ENCODE measurements around the gene KLF3. TPM values are rescaled to one million over a fixed set of nuclear protein-coding genes. Genes with fewer than 3 reads are reported as not detected.

The KLF3 gene
- total RNA-seq, 1 experiment from 2014 or later: 29.0 TPM

DNA sequence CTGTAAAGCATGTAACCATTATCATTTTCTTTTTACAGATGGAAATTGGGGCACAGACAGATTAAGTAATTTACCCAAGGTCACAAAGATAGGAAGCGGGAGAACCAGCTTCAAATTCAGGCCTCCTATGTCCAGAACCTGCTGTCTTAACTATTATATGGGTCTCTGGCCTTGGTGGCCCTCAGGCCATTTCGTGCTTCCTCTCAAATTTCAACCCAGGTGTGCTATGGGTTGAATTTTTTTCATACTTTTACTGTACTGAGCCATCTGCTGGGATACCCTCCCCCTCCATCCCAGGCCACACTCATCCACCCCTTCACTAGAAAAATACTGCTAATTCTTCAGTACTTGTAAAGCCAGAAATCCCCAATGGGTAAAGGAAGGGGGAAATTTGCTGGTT, 42.3 kb downstream of the KLF3 start:
- Mint-ChIP-seq H3K27me3 (ENCODE audit: low read depth) (no peaks in the 10 kb centered on the region), H3K27ac (no peak overlapping the region; a peak in 1 of 7 replicates), H3K4me1 (peaks cover 12 to 20% of the 10 kb centered on the region in 2 experiments), H3K4me3 (no peak overlapping the region), H3K36me3 (ENCODE audit: insufficient read depth in 1 of 3, low read depth in 3 of 3) (no peaks in the 10 kb centered on the region), H3K9me3 (no peaks in the 10 kb centered on the region)
- Histone ChIP-seq H3K23me2 (ENCODE audit: insufficient read length, low read depth, low read length, poor library complexity, severe bottlenecking) (no peaks in the 10 kb centered on the region), H2BK5ac (ENCODE audit: insufficient read length, low read length) (no peak overlapping the region), H2AFZ (ENCODE audit: low read length) (no peak overlapping the region), H2AK5ac (ENCODE audit: insufficient read length, low read length) (no peak overlapping the region), H2BK15ac (ENCODE audit: low read depth, low read length) (no peak overlapping the region), H3K23ac (ENCODE audit: insufficient read length, low read depth, low read length) (no peak overlapping the region), H3K27me3 (ENCODE audit: insufficient read depth, low read length) (no peaks in the 10 kb centered on the region), H4K8ac (replicated peaks; ENCODE audit: insufficient read length, low read depth, low read length) (no peak overlapping the region), H3T11ph (ENCODE audit: low read length) (no peak overlapping the region), H3K27ac (ENCODE audit: insufficient read length, low read depth, low read length) (no peak overlapping the region), H3K4ac (ENCODE audit: low read depth, low read length) (no peak overlapping the region), H4K20me1 (ENCODE audit: control insufficient read depth, insufficient read depth, insufficient read length) (no peaks in the 10 kb centered on the region), H3K4me1 (ENCODE audit: insufficient read depth, low read length) (no peaks in the 10 kb centered on the region; the same call in 1 of the 2 replicates), H3K56ac (ENCODE audit: insufficient read length, low read depth, low read length) (no peak overlapping the region), H4K91ac (ENCODE audit: insufficient read length, low read depth, low read length) (no peak overlapping the region), H2BK20ac (ENCODE audit: low read depth, low read length, poor library complexity, severe bottlenecking) (no peak overlapping the region), H3K79me1 (ENCODE audit: insufficient read depth, low read depth, low read length, poor library complexity, severe bottlenecking) (no peaks in the 10 kb centered on the region), H2BK120ac (ENCODE audit: low read depth, low read length, poor library complexity, severe bottlenecking) (no peak overlapping the region), H3K18ac (ENCODE audit: insufficient read length, low read depth, low read length) (no peak overlapping the region), H4K5ac (ENCODE audit: insufficient read length, low read depth, low read length) (no peak overlapping the region), H2BK12ac (ENCODE audit: insufficient read length, low read depth, low read length) (no peak overlapping the region), H3K14ac (ENCODE audit: insufficient read depth, low read length) (no peak overlapping the region), H3K9me3 (ENCODE audit: control insufficient read depth, low read depth, low read length) (no peaks in the 10 kb centered on the region), H3K4me2 (ENCODE audit: insufficient read depth, insufficient read length, low read length) (no peak overlapping the region), H3K79me2 (ENCODE audit: insufficient read depth, low read length) (no peaks in the 10 kb centered on the region), H3K9ac (ENCODE audit: extremely low read depth, insufficient read length, low read length) (no peak overlapping the region)
- TF ChIP-seq, protein P1, sequence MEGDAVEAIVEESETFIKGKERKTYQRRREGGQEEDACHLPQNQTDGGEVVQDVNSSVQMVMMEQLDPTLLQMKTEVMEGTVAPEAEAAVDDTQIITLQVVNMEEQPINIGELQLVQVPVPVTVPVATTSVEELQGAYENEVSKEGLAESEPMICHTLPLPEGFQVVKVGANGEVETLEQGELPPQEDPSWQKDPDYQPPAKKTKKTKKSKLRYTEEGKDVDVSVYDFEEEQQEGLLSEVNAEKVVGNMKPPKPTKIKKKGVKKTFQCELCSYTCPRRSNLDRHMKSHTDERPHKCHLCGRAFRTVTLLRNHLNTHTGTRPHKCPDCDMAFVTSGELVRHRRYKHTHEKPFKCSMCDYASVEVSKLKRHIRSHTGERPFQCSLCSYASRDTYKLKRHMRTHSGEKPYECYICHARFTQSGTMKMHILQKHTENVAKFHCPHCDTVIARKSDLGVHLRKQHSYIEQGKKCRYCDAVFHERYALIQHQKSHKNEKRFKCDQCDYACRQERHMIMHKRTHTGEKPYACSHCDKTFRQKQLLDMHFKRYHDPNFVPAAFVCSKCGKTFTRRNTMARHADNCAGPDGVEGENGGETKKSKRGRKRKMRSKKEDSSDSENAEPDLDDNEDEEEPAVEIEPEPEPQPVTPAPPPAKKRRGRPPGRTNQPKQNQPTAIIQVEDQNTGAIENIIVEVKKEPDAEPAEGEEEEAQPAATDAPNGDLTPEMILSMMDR (conservative IDR thresholded peaks at IDR 0.05): no peak
- WGBS (ENCODE audit: extremely low coverage, insufficient read length, low lambda C conversion rate): no CpG with 5 or more reads among the region's 2 CpGs
- no peak for DNase-seq
